Gastrocnemius medialis (tissue), 4 donors: ENCODE data around the gene COL4A4.

ENCODE experiments used
- CTCF ChIP-seq, 5 experiments: fragments of 450-650 bp in 3 of 5; fragments of 200-600 bp in 2 of 5; sonication (generic) in 2 of 5; IDR thresholded peaks in 4 of 5; conservative IDR thresholded peaks in 1 of 5; 1 replicate in 4 of 5; 2 replicates in 1 of 5; pipeline ENCODE4 v1.5.1; 2016 to 2019; ENCODE audit warnings: antibody characterized with exemption in 5 of 5, mild to moderate bottlenecking in 3 of 5, moderate library complexity in 3 of 5
- POLR2A ChIP-seq, 2 donors: fragments of 450-650 bp; IDR thresholded peaks; one replicate each; pipeline ENCODE4 v1.6.1; 2017; ENCODE audit warnings: antibody characterized with exemption in 2 of 2, mild to moderate bottlenecking in 2 of 2, moderate library complexity in 2 of 2

- no peak for TF ChIP-seq CTCF (IDR thresholded peaks at IDR 0.05 in 4 of 5, conservative IDR thresholded peaks at IDR 0.05 in 1 of 5)
- no peak for TF ChIP-seq POLR2A (IDR thresholded peaks at IDR 0.05)
Observed at GRCh38 chr2:227185615-227186232, 21.7 kb upstream of the COL4A4 start.
